ENCODE data around the gene GPHA2. TPM values are rescaled to one million over a fixed set of nuclear protein-coding genes. Genes with fewer than 3 reads are reported as not detected.

The GPHA2 gene
- total and polyA plus RNA-seq, 2 of the 13 experiments (the other 11 are each of a cell fraction or from before 2014, with no cell fraction given), result 13.0 to 19.1 TPM

- TF ChIP-seq NFAT5 (CRISPR knock-in tag; IDR thresholded peaks at IDR 0.05) (no peak), CBX5 (CRISPR knock-in tag; IDR thresholded peaks at IDR 0.05; ENCODE audit: borderline replicate concordance) (no peak), NRL (CRISPR knock-in tag; IDR thresholded peaks at IDR 0.05; ENCODE audit: borderline replicate concordance) (no peak), MED8 (CRISPR knock-in tag; IDR thresholded peaks at IDR 0.05; ENCODE audit: insufficient replicate concordance) (peak; percentile 45), PHB2 (IDR thresholded peaks at IDR 0.05; ENCODE audit: partially characterized antibody) (no peak), HNF1B (CRISPR knock-in tag; IDR thresholded peaks at IDR 0.05) (peak; percentile 69), ZFP62 (CRISPR knock-in tag; IDR thresholded peaks at IDR 0.05) (no peak), NBN (conservative IDR thresholded peaks at IDR 0.05) (no peak), ZNF234 (CRISPR knock-in tag; conservative IDR thresholded peaks at IDR 0.05) (no peak), ZBTB42 (CRISPR knock-in tag; IDR thresholded peaks at IDR 0.05) (no peak), ZSCAN9 (CRISPR knock-in tag; IDR thresholded peaks at IDR 0.05; ENCODE audit: borderline replicate concordance) (no peak), ZNF850 (CRISPR knock-in tag; conservative IDR thresholded peaks at IDR 0.05) (no peak), ZBTB34 (CRISPR knock-in tag; IDR thresholded peaks at IDR 0.05) (no peak), PREB (CRISPR knock-in tag; IDR thresholded peaks at IDR 0.05) (no peak), ELF4 (CRISPR knock-in tag; IDR thresholded peaks at IDR 0.05; ENCODE audit: borderline replicate concordance) (no peak), HMGA1 (CRISPR knock-in tag; conservative IDR thresholded peaks at IDR 0.05) (no peak), GMEB2 (CRISPR knock-in tag; IDR thresholded peaks at IDR 0.05; ENCODE audit: low read depth) (no peak), MEF2D (CRISPR knock-in tag; IDR thresholded peaks at IDR 0.05) (no peak), FOXA1 (IDR thresholded peaks at IDR 0.05) (no peak), FOXA1 (CRISPR knock-in tag; IDR thresholded peaks at IDR 0.05) (no peak)
Observed at GRCh38 chr11:64891215-64891848, 44.4 kb downstream of the GPHA2 start (continued).

Measured in HepG2 (cell line).